ENCODE measurements around the gene FCER1A.

The FCER1A gene

DNA sequence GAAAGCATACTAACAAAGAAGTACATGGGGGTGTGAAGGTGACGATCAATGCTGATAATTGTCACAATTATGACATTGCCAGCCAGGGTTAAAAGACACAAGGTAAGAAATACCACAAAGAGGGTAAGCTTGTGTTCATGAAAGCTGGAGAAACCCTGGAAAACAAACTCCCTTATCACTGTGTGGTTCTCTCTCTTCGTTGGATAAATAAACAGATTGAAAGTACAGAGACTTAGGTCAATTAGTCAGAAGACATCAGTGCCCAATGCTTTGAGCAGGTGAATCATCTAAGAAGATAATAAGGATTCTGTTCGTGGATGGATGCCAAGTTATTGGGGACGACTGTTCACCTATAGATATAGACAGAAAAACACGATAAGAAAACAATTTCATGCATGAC lies 22.4 kb upstream of the FCER1A start:
- H3K9me2 ChIP-seq (replicated peaks; ENCODE audit: insufficient read depth, low read length) = no peaks in the 10 kb centered on the region
- no peak overlapping the region for H3K27ac ChIP-seq (ENCODE audit: low read depth, low read length)
- no peaks in the 10 kb centered on the region for H4K20me1 ChIP-seq (ENCODE audit: low read depth, low read length)
- H3F3A ChIP-seq (ENCODE audit: insufficient read depth) = no peaks in the 10 kb centered on the region
- no peaks in the 10 kb centered on the region for H3K27me3 ChIP-seq (ENCODE audit: low read length)
- no peak overlapping the region for H3K4me3 ChIP-seq (ENCODE audit: insufficient read depth, low read length, poor library complexity, severe bottlenecking)
- H3K4me2 ChIP-seq (ENCODE audit: low read depth, low read length, poor library complexity, severe bottlenecking) = no peak overlapping the region
- no peak overlapping the region for H2AFZ ChIP-seq (ENCODE audit: low read depth, low read length, severe bottlenecking)
- H3K9me3 ChIP-seq (ENCODE audit: insufficient read depth, low read length) = no peaks in the 10 kb centered on the region
- no peaks in the 10 kb centered on the region for H3K79me2 ChIP-seq (ENCODE audit: insufficient read depth, low read length)
- no peaks in the 10 kb centered on the region for H3K36me3 ChIP-seq (ENCODE audit: low read length)
- no peak for TF ChIP-seq EZH2phosphoT487 (conservative IDR thresholded peaks at IDR 0.05; ENCODE audit: low read length)
- TF ChIP-seq, protein P1, sequence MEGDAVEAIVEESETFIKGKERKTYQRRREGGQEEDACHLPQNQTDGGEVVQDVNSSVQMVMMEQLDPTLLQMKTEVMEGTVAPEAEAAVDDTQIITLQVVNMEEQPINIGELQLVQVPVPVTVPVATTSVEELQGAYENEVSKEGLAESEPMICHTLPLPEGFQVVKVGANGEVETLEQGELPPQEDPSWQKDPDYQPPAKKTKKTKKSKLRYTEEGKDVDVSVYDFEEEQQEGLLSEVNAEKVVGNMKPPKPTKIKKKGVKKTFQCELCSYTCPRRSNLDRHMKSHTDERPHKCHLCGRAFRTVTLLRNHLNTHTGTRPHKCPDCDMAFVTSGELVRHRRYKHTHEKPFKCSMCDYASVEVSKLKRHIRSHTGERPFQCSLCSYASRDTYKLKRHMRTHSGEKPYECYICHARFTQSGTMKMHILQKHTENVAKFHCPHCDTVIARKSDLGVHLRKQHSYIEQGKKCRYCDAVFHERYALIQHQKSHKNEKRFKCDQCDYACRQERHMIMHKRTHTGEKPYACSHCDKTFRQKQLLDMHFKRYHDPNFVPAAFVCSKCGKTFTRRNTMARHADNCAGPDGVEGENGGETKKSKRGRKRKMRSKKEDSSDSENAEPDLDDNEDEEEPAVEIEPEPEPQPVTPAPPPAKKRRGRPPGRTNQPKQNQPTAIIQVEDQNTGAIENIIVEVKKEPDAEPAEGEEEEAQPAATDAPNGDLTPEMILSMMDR (IDR thresholded peaks at IDR 0.05; ENCODE audit: insufficient read depth, low read length, poor library complexity, severe bottlenecking) = no peak
- H3K9ac ChIP-seq (ENCODE audit: low read length) = no peak overlapping the region

DNA sequence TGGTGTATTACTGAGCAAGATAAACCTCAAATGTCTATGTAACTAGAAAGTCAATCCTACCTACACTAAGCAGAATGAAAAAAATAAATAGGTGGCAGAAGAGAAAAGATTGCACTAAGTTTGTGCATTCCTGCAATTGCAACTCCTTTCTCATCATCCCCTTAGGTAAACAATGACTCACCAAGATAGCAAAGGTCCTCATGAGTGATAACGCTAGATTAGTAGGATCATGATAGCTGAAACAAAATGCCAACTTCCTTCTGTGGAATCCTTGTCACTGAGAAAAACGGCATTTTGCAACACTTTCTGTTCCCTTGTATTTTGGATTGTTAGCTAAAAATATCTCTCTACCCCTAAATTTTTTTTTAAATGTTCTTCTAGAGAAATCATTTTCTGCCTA lies 20.0 kb upstream of the FCER1A start:
- Histone ChIP-seq H3K9ac (ENCODE audit: low read length) (no peak overlapping the region), H3K4me3 (ENCODE audit: insufficient read depth, low read length, poor library complexity, severe bottlenecking) (no peak overlapping the region), H3K9me2 (replicated peaks; ENCODE audit: insufficient read depth, low read length) (no peaks in the 10 kb centered on the region), H3F3A (ENCODE audit: insufficient read depth) (no peaks in the 10 kb centered on the region), H4K20me1 (ENCODE audit: low read depth, low read length) (no peaks in the 10 kb centered on the region), H3K27me3 (ENCODE audit: low read length) (no peaks in the 10 kb centered on the region), H3K9me3 (ENCODE audit: insufficient read depth, low read length) (no peaks in the 10 kb centered on the region), H3K36me3 (ENCODE audit: low read length) (no peaks in the 10 kb centered on the region), H3K79me2 (ENCODE audit: insufficient read depth, low read length) (no peaks in the 10 kb centered on the region), H2AFZ (ENCODE audit: low read depth, low read length, severe bottlenecking) (no peak overlapping the region), H3K4me2 (ENCODE audit: low read depth, low read length, poor library complexity, severe bottlenecking) (no peak overlapping the region), H3K27ac (ENCODE audit: low read depth, low read length) (no peak overlapping the region)
- TF ChIP-seq, protein P1 (IDR thresholded peaks at IDR 0.05; ENCODE audit: insufficient read depth, low read length, poor library complexity, severe bottlenecking) = no peak
- TF ChIP-seq EZH2phosphoT487 (conservative IDR thresholded peaks at IDR 0.05; ENCODE audit: low read length) = no peak

DNA sequence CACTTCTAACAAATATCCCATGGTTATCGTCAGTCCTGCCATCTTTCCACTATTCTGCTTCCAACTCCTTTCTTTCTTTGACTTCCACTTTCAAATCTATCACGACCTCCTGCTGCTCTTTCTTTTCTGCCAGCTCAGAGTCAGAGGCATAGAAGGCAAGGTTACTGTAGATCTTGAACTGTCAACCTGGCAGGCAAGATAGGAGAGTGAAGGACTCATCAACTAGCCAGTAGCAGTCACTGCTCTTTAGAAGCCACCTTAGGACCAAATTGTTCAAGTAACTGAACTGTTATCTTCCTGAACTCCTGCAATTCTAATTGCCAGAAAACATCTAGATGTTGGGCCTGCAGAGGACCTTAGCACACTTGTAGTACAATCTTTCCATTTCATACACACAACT lies 13.1 kb upstream of the FCER1A start:
- Histone ChIP-seq H3F3A (ENCODE audit: insufficient read depth) (no peaks in the 10 kb centered on the region), H3K9me2 (replicated peaks; ENCODE audit: insufficient read depth, low read length) (no peaks in the 10 kb centered on the region), H2AFZ (ENCODE audit: low read depth, low read length, severe bottlenecking) (no peak overlapping the region), H3K9me3 (ENCODE audit: insufficient read depth, low read length) (no peaks in the 10 kb centered on the region), H3K9ac (ENCODE audit: low read length) (no peak overlapping the region), H4K20me1 (ENCODE audit: low read depth, low read length) (no peaks in the 10 kb centered on the region), H3K79me2 (ENCODE audit: insufficient read depth, low read length) (no peaks in the 10 kb centered on the region), H3K36me3 (ENCODE audit: low read length) (no peaks in the 10 kb centered on the region), H3K27me3 (ENCODE audit: low read length) (no peaks in the 10 kb centered on the region), H3K4me2 (ENCODE audit: low read depth, low read length, poor library complexity, severe bottlenecking) (no peak overlapping the region), H3K4me3 (ENCODE audit: insufficient read depth, low read length, poor library complexity, severe bottlenecking) (no peak overlapping the region), H3K27ac (ENCODE audit: low read depth, low read length) (no peak overlapping the region)
- no peak for TF ChIP-seq EZH2phosphoT487 (conservative IDR thresholded peaks at IDR 0.05; ENCODE audit: low read length)
- TF ChIP-seq, protein P1 (IDR thresholded peaks at IDR 0.05; ENCODE audit: insufficient read depth, low read length, poor library complexity, severe bottlenecking) = no peak
